Fibroblast of lung (primary cell): Measurements from ENCODE around the gene ZNF821.

ENCODE experiments used
- EZH2 ChIP-seq: IDR thresholded peaks from 2 replicates; pipeline ENCODE4 v1.5.1; 2012; ENCODE audit warnings: low read length, control low read depth, mild to moderate bottlenecking; ENCODE audit errors: missing control alignments
- TF ChIP-seq, protein P1 (sequence below), 2 donors: IDR thresholded peaks in 1 of 2; conservative IDR thresholded peaks in 1 of 2; 1 replicate in 1 of 2; 2 replicates in 1 of 2; pipeline ENCODE4 v1.5.1; 2011 to 2012; ENCODE audit warnings: low read length in 2 of 2, control low read depth in 1 of 2, inconsistent platforms in 1 of 2, low read depth in 1 of 2, mild to moderate bottlenecking in 1 of 2

DNA sequence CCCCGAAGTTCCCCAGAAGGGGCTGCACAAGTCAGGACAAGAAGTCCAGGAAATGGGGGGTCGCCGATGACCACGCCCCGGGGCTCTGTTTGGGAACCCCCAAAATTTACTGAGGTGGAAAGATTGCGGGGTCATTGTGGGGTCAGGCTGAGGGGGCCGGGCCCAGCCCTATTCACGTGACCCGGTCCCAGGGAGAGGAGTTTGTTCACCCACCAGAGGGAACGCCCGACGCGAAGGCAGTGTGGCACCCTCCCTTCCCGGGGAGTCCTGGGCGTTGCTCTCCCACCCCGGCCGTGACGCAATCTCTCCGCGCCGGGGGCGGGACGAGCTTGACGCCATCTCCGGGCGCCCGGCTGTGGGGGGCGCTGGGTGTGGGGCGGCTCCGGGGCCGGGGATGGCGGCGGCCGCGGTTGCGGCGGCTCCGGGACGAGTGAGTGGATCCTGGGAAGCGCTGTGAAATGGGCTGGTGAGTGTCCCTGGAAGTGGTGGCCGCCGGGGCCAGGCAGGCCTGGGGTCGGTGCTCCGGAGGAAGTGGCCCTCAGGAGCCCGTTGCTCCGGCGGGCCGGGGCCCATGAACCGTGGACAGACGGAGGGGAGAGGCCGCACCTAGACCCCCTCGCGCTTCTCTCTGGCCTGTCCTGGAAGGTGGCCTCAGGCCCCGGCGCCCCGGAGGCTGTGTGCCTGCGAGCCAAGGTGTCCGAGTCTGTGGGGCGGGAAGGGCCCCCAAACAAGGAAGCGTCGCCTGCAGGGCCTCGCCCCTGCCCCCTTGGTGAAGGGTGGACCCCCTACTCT lies 38.1 kb downstream of the ZNF821 start, which contains the start of gene ATXN1L:
- TF ChIP-seq, protein P1, sequence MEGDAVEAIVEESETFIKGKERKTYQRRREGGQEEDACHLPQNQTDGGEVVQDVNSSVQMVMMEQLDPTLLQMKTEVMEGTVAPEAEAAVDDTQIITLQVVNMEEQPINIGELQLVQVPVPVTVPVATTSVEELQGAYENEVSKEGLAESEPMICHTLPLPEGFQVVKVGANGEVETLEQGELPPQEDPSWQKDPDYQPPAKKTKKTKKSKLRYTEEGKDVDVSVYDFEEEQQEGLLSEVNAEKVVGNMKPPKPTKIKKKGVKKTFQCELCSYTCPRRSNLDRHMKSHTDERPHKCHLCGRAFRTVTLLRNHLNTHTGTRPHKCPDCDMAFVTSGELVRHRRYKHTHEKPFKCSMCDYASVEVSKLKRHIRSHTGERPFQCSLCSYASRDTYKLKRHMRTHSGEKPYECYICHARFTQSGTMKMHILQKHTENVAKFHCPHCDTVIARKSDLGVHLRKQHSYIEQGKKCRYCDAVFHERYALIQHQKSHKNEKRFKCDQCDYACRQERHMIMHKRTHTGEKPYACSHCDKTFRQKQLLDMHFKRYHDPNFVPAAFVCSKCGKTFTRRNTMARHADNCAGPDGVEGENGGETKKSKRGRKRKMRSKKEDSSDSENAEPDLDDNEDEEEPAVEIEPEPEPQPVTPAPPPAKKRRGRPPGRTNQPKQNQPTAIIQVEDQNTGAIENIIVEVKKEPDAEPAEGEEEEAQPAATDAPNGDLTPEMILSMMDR (conservative IDR thresholded peaks at IDR 0.05 in 1 of 2, IDR thresholded peaks at IDR 0.05 in 1 of 2; ENCODE audit: low read depth in 1 of 2, low read length in 2 of 2) = no peak
- no peak for TF ChIP-seq EZH2
